Psoas muscle (tissue), 8 donors: ENCODE data around the gene CXCL5. TPM values are rescaled to one million over a fixed set of nuclear protein-coding genes. Genes with fewer than 3 reads are reported as not detected.

Experiments used
- ATAC-seq, 4 donors: fragments of 200-7000 bp; cut with Tn5 transposase; one replicate each; pipeline ENCODE4 v1.9.1; 2020; ENCODE audit warnings: moderate library complexity in 3 of 4, mild to moderate bottlenecking in 2 of 4
- DNase-seq, 2 donors: peaks; one replicate each; pipeline ENCODE4 v3.0.0-alpha.2; 2020
- H3K27ac ChIP-seq: fragments of 200-600 bp; one replicate; pipeline ENCODE4 v1.8.0; 2022
- H3K27me3 ChIP-seq, 3 donors: fragments of 200-600 bp in 1 of 3; one replicate each; pipeline versions ENCODE4 v1.6.1 to v1.8.0; 2013 to 2022; ENCODE audit warnings: low read length in 2 of 3, mild to moderate bottlenecking in 2 of 3, moderate library complexity in 1 of 3; ENCODE audit not compliant: insufficient read depth in 3 of 3
- H3K36me3 ChIP-seq, 2 donors: fragments of 200-600 bp in 1 of 2; one replicate each; pipeline versions ENCODE4 v1.6.1 to v1.8.0; 2013 to 2022; ENCODE audit warnings: low read depth in 1 of 2, mild to moderate bottlenecking in 1 of 2, moderate library complexity in 1 of 2; ENCODE audit not compliant: insufficient read depth in 1 of 2
- H3K4me1 ChIP-seq: fragments of 200-600 bp; one replicate; pipeline ENCODE4 v1.8.0; 2022
- H3K4me3 ChIP-seq: fragments of 200-600 bp; one replicate; pipeline ENCODE4 v1.8.0; 2022; ENCODE audit warnings: mild to moderate bottlenecking
- H3K9me3 ChIP-seq: fragments of 200-600 bp; one replicate; pipeline ENCODE4 v1.8.0; 2022
- WGBS, 3 donors: extraction: QIAGEN DNeasy Blood & Tissue Kit; methylation state at CpG; one replicate each; pipeline versions ENCODE4 v1.1.6 to v1.1.7; 2013; 5-methylcytosine and 5-hydroxymethylcytosine counted together
- intact Hi-C, 2 donors: fragments of 100-400 bp; cut with DNase I; formaldehyde crosslinking; loops; one replicate each; pipeline versions ENCODE4 v1.11.0 to v1.14.2; 2022
- polyA plus RNA-seq, 3 donors: library from polyadenylated mRNA; stranded (reverse); fragments of 200-250 nt; gene quantifications; one replicate each; pipeline ENCODE4 v1.2.3, GENCODE V29; 2013
- total RNA-seq, 4 donors: library from RNA; stranded (reverse); fragmentation: NEBNext Ultra II Directional in 2 of 4; extraction: Animal tissue kit (Norgen Biotek cat#: 25700) in 2 of 4; gene quantifications; one replicate each; pipeline versions ENCODE4 v1.2.1 to v1.2.4, GENCODE V29; 2021 to 2023
- TF ChIP-seq, protein P1 (sequence below): fragments of 200-600 bp; IDR thresholded peaks from one replicate; pipeline ENCODE4 v1.8.0; 2022; ENCODE audit warnings: antibody characterized with exemption
- donor health status: healthy with polysubstance abuse.
- donor health status: DM: no; HTN: no; CAD: no; lungs with moderate emphysema.
- donor health status: Bipolar disorder and iron deficiency.
- donor health status: healthy.
- donor health status: DM: yes; HTN: yes; CAD: no.
- donor health status: DM: no; HTN: no; CAD: no.
- donor health status: DM: no; HTN: no; CAD: no.
- donor health status: DM: yes; HTN: yes; CAD: no.

CXCL5 gene
- total and polyA plus RNA-seq, 7 donors, result 0.03 to 0.52 (median 0.08) TPM

DNA sequence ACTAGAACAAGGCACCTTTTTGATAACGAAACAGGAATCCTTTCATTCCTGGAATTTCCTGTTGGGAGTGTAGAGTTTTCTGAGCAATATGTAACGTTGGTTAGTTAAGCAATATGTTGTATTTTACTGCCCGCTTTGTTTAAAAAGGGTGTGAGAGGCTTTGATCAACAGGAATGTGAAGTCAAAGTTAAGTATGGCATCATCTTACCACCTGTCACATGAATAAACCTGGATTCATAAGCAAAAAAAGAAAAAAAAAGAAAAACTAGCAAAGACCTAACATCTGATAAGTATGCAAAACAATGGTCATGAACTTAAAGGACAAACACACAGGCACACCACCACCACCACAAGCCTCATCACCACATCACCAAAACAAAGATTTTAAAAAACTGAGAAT, 7.1 kb upstream of the CXCL5 start:
- no peak for ATAC-seq
- intact Hi-C loops, result no loop called here

DNA sequence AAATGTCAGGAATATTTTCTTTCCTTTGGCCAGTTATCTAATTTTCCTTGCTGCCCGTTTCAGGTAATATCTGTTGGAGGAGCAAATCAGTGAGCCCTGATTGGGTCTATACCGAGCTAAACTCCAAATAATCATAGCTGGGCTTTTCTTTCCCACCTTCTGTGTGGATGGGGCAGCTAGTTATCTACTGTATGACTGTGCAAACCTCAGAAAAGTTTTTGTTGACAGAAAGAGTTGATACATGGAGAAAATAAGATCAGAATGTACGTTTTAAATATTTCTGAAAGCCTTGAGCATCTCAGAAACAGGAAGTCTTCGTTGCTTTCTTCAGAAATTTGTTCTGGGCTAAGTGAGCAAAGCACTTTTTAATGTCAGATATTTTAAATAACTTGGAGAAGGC, 6.2 kb upstream of the CXCL5 start:
- no peak for DNase-seq
- ATAC-seq, result no peak
- no peaks in the 10 kb centered on the region for H3K9me3 ChIP-seq
- intact Hi-C loops, result no loop called here
- no peak overlapping the region for H3K27ac ChIP-seq
- H3K36me3 ChIP-seq, result no peaks in the 10 kb centered on the region
- 66 to 70% (median 69%) methylated on average over 4 of the region's 4 CpGs for WGBS, 3 donors
- TF ChIP-seq, protein P1, sequence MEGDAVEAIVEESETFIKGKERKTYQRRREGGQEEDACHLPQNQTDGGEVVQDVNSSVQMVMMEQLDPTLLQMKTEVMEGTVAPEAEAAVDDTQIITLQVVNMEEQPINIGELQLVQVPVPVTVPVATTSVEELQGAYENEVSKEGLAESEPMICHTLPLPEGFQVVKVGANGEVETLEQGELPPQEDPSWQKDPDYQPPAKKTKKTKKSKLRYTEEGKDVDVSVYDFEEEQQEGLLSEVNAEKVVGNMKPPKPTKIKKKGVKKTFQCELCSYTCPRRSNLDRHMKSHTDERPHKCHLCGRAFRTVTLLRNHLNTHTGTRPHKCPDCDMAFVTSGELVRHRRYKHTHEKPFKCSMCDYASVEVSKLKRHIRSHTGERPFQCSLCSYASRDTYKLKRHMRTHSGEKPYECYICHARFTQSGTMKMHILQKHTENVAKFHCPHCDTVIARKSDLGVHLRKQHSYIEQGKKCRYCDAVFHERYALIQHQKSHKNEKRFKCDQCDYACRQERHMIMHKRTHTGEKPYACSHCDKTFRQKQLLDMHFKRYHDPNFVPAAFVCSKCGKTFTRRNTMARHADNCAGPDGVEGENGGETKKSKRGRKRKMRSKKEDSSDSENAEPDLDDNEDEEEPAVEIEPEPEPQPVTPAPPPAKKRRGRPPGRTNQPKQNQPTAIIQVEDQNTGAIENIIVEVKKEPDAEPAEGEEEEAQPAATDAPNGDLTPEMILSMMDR, result no peak
- H3K4me1 ChIP-seq, result no peaks in the 10 kb centered on the region
- H3K4me3 ChIP-seq, result no peak overlapping the region
- H3K27me3 ChIP-seq, result no peaks in the 10 kb centered on the region

More for the DNA sequence above, 7.1 kb upstream of the CXCL5 start:
- DNase-seq, result no peak
- 42 to 52% (median 43%) methylated on average over 3 of the region's 3 CpGs for WGBS, 3 donors
- H3K27me3 ChIP-seq, result no peaks in the 10 kb centered on the region
- H3K4me1 ChIP-seq, result no peaks in the 10 kb centered on the region
- no peak overlapping the region for H3K4me3 ChIP-seq
- no peak overlapping the region for H3K27ac ChIP-seq
- TF ChIP-seq, protein P1, result no peak
- no peaks in the 10 kb centered on the region for H3K36me3 ChIP-seq
- no peaks in the 10 kb centered on the region for H3K9me3 ChIP-seq

DNA sequence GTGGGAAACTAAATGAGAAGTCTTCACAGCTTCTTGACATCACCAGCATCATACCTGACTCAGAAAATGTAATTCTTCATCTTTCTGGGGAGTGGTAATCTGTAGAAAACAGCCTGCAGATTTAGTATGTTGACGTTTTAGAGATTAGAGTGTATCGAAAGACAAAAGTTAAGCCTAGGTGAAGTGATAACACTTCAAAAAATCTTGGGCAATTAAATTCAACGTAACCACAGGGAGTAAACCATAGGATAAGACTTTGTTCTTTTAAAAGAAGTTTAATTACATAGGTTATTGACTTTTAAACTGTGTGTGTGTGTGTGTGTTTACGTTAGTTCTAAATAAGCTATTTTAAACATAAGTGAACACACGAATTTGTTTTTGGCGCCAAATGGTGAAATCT, 1.8 kb upstream of the CXCL5 start:
- Histone ChIP-seq H3K27me3 (peaks cover 0 to 13% (median 2%) of the 10 kb centered on the region in 3 donors), H3K36me3 (no peaks in the 10 kb centered on the region), H3K4me1 (no peaks in the 10 kb centered on the region), H3K4me3 (no peak overlapping the region), H3K9me3 (no peaks in the 10 kb centered on the region), H3K27ac (no peak overlapping the region)
- TF ChIP-seq, protein P1, result no peak
- 84 to 87% (median 85%) methylated on average over 6 of the region's 6 CpGs for WGBS, 3 donors
- no peak for DNase-seq
- intact Hi-C loops, result no loop called here
- ATAC-seq, result no peak

DNA sequence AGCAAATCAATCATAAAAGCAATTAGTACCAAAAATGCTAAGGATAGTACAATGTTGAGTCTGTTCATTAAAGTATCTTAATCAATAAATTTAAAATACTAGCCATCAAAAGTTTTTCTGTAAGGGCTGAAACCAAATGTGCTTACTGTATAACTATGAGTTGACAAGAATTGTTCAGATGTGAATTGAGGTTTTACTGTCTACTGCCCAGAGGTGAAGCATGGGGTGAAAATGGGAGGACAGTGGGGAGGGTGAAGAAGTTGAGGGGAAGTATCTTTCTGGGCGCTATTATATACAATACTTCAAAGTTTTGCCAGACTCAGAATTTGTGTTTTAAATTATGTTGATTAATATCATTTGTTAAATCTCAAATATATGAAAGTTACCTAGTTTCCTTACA, 6.4 kb downstream of the CXCL5 start:
- ATAC-seq, result no peak
- Histone ChIP-seq H3K36me3 (no peaks in the 10 kb centered on the region), H3K9me3 (no peaks in the 10 kb centered on the region), H3K27me3 (peaks cover 0 to 3% (median under 1%) of the 10 kb centered on the region in 3 donors), H3K4me1 (no peaks in the 10 kb centered on the region), H3K27ac (no peak overlapping the region), H3K4me3 (no peak overlapping the region)
- 0 to 47% (median 0%) methylated on average over 1 of the region's 1 CpG for whole genome bisulfite sequencing, 3 donors
- TF ChIP-seq, protein P1, result no peak
- DNase-seq, result no peak
- intact Hi-C loops, result no loop called here

DNA sequence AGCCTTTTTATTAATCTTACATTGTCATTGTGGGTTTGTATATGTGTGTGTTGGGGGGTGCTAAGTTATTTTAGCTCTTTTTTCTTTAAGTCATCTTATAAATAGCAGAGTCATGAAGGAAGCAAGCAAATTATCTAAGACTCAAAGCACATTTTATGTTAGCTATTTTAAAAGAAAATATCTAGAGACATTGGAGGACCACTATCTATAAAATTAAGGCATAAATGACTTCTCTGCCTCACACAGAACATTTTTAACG, 6.8 kb downstream of the CXCL5 start:
- TF ChIP-seq, protein P1, result no peak
- no peak for ATAC-seq
- 95 to 98% (median 97%) methylated on average over 1 of the region's 1 CpG for WGBS, 3 donors

More for the DNA sequence above, 6.8 kb downstream of the CXCL5 start:
- H3K4me3 ChIP-seq, result no peak overlapping the region
- H3K27me3 ChIP-seq, result peaks cover 0 to 3% (median 0%) of the 10 kb centered on the region in 3 donors
- H3K27ac ChIP-seq, result no peak overlapping the region
- H3K9me3 ChIP-seq, result no peaks in the 10 kb centered on the region
- intact Hi-C loops, result no loop called here
- H3K36me3 ChIP-seq, result no peaks in the 10 kb centered on the region
- no peak for DNase-seq
- H3K4me1 ChIP-seq, result no peaks in the 10 kb centered on the region
